ENCODE data around the gene PITX3. TPM values are rescaled to one million over a fixed set of nuclear protein-coding genes. Genes with fewer than 3 reads are reported as not detected.
A peak's percentile ranks its signal among the peaks of the same experiment; 100 is the strongest.

PITX3 gene
- polyA plus RNA-seq, 1 of the 3 experiments (the other 2 are of a cell fraction) = not detected

DNA sequence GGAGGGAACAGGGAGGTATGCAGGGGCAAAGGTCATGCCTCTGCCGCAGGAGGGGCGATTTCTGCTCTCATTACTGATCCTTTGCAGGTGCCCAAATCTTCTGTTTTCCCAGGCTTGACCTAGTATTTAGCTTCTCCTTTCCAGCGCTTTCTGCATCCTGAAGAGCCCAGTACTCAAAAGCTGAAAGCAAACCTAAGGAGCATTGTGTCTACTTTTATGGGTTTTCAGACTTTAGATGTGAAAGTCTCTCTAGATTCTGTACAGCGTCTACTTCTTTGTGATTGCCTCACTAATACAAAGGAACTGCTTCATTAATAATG lies 4.6 kb upstream of the PITX3 start:
- H3K36me3 ChIP-seq (replicated peaks in 1 of 2; ENCODE audit: control insufficient read depth in 1 of 2, insufficient read depth in 2 of 2, low read length in 1 of 2) = peaks cover 0 to 5% of the 10 kb centered on the region in 2 experiments
- peaks cover 2% of the 10 kb centered on the region for H3F3A ChIP-seq (replicated peaks; ENCODE audit: insufficient read depth)
- 2% methylated on average over 4 of the region's 4 CpGs for WGBS (ENCODE audit: low lambda C conversion rate)
- H3K9me3 ChIP-seq = no peaks in the 10 kb centered on the region
- H3K4me2 ChIP-seq = peak overlapping the region; percentile 87
- H3K9me2 ChIP-seq = no peaks in the 10 kb centered on the region
- peak overlapping the region; percentile 86 to 94 for H3K4me3 ChIP-seq (ENCODE audit: low read depth in 2 of 2, low read length in 1 of 2)
- TF ChIP-seq, protein P1, sequence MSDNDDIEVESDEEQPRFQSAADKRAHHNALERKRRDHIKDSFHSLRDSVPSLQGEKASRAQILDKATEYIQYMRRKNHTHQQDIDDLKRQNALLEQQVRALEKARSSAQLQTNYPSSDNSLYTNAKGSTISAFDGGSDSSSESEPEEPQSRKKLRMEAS (IDR thresholded peaks at IDR 0.05; ENCODE audit: low read depth) = no peak
- no peak for TF ChIP-seq RAD21 (IDR thresholded peaks at IDR 0.05; ENCODE audit: low read length)
- TF ChIP-seq, protein P2, sequence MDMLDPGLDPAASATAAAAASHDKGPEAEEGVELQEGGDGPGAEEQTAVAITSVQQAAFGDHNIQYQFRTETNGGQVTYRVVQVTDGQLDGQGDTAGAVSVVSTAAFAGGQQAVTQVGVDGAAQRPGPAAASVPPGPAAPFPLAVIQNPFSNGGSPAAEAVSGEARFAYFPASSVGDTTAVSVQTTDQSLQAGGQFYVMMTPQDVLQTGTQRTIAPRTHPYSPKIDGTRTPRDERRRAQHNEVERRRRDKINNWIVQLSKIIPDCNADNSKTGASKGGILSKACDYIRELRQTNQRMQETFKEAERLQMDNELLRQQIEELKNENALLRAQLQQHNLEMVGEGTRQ (IDR thresholded peaks at IDR 0.05; ENCODE audit: borderline replicate concordance, low read depth, low read length) = no peak
- no peak for TF ChIP-seq RFX5 (IDR thresholded peaks at IDR 0.05; ENCODE audit: low read length)
- peak overlapping the region; percentile 42 for H2AFZ ChIP-seq (ENCODE audit: low read depth)
- peaks cover 12 to 28% of the 10 kb centered on the region in 2 experiments; a peak in 2 of 4 replicates for H3K4me1 ChIP-seq (ENCODE audit: control insufficient read depth in 1 of 2, insufficient read depth in 2 of 2, low read depth in 1 of 2, low read length in 1 of 2)
- H3K27ac ChIP-seq (ENCODE audit: low read depth in 2 of 2, low read length in 1 of 2) = peak overlapping the region; percentile 73 to 87; a peak in 2 of 4 replicates
- no peaks in the 10 kb centered on the region for H3K27me3 ChIP-seq (ENCODE audit: insufficient read depth)
- CTCF ChIA-PET = interaction anchor here (0.7 to 3.4 kb wide), 4 partner anchors 15 to 148 kb away, joined by 3 to 28 read pairs (median 6); no protein-coding TSS in a partner anchor
- H3K9ac ChIP-seq = peak overlapping the region; percentile 57
- peaks cover 54% of the 10 kb centered on the region for H3K79me2 ChIP-seq (ENCODE audit: insufficient read depth)
- peaks cover 25% of the 10 kb centered on the region for H4K20me1 ChIP-seq (ENCODE audit: insufficient read depth)
- no peak for DNase-seq
- POLR2A ChIA-PET = interaction anchor here (0.6 to 1.6 kb wide), 2 partner anchors 67 to 80 kb away, joined by 4 to 5 read pairs; no protein-coding TSS in a partner anchor

DNA sequence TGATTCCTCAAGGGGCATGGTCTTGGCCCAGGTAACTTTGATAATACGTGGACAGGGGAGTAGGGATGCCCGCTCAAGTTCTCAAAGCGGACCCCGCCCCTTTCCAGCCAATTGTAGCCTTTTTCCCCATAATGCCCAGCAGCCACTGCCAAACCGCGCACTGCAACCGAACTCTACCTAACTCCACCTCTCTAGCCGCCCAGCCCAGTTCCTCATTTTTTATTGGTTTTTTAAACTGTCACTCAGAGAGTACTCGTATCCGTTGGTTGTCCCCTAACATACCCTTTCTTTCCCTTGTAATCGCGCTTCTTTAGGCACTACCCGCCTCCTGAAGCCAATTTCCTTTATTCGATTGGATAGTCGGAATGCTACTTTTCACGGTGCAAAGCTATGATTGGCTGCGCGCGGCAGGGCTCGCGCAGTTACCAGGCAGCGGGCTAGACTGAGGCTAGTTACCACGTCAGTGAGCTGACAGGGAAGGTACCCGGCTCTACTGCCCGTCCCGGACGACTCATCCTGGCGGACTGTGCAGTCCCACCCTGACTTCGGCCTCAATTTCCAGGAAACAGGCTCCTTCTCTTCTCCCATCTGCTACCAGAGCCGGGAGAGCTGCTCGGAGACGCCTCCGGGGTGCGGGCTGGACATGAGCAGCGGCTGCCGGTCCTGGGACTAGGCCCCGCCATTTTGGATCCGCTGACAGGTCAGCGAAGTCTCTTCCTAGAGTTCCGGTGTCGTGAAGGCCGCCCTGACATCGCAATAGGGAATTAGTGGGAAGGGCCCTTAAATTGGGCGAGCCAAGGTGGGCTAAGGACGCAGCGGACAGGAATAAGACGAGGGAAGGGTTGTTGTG lies 4.0 kb upstream of the PITX3 start, which contains the start of gene GBF1:
TSS of gene GBF1 (plus strand) at position 451 of the 850 bp plus-strand sequence. CDS start 13,407 bp downstream, outside the sequence.
- ChIA-PET CTCF (interaction anchor here (0.5 to 3.4 kb wide), 6 partner anchors 14 to 148 kb away, joined by 3 to 28 read pairs (median 3); no protein-coding TSS in a partner anchor), POLR2A (interaction anchor here (0.6 to 1.6 kb wide), 2 partner anchors 68 to 80 kb away, joined by 4 to 5 read pairs; no protein-coding TSS in a partner anchor)
- Histone ChIP-seq H3K79me2 (ENCODE audit: insufficient read depth) (peaks cover 48% of the 10 kb centered on the region), H3K4me3 (ENCODE audit: low read depth in 2 of 2, low read length in 1 of 2) (peak within 1 kb of the TSS; percentile 86 to 94), H2AFZ (ENCODE audit: low read depth) (peak within 1 kb of the TSS; percentile 97), H3K9me2 (no peaks in the 10 kb centered on the region), H3K9me3 (no peaks in the 10 kb centered on the region), H3K4me2 (peak within 1 kb of the TSS; percentile 87), H3K36me3 (replicated peaks in 1 of 2; ENCODE audit: control insufficient read depth in 1 of 2, insufficient read depth in 2 of 2, low read length in 1 of 2) (peaks cover 0 to 5% of the 10 kb centered on the region in 2 experiments), H3K27ac (ENCODE audit: low read depth in 2 of 2, low read length in 1 of 2) (peak within 1 kb of the TSS; percentile 73 to 87; a peak in 3 of 4 replicates), H3F3A (replicated peaks; ENCODE audit: insufficient read depth) (peaks cover 5% of the 10 kb centered on the region), H3K4me1 (ENCODE audit: control insufficient read depth in 1 of 2, insufficient read depth in 2 of 2, low read depth in 1 of 2, low read length in 1 of 2) (peaks cover 12 to 34% of the 10 kb centered on the region in 2 experiments; a peak in 2 of 4 replicates), H3K27me3 (ENCODE audit: insufficient read depth) (peaks cover 2% of the 10 kb centered on the region; the same call in 1 of the 2 replicates), H4K20me1 (ENCODE audit: insufficient read depth) (peaks cover 21% of the 10 kb centered on the region), H3K9ac (peak within 1 kb of the TSS; percentile 57)
- peak; percentile 94 for DNase-seq
- WGBS (ENCODE audit: low lambda C conversion rate) = under 1% methylated on average over 46 of the region's 47 CpGs
- TF ChIP-seq GABPA (IDR thresholded peaks at IDR 0.05; ENCODE audit: low read depth) = peak; percentile 40
- peak; percentile 89; the same call in 1 of the 2 replicates for TF ChIP-seq SIN3A (IDR thresholded peaks at IDR 0.05; ENCODE audit: borderline replicate concordance, low read depth, low read length)
- no peak for TF ChIP-seq RXRA (IDR thresholded peaks at IDR 0.05; ENCODE audit: borderline replicate concordance, low read depth)
- TF ChIP-seq SMC3 (IDR thresholded peaks at IDR 0.05; ENCODE audit: low read depth, low read length) = no peak
- TF ChIP-seq EZH2phosphoT487 (IDR thresholded peaks at IDR 0.05; ENCODE audit: borderline replicate concordance, low read depth) = no peak
- peak; percentile 95 for TF ChIP-seq RFX5 (IDR thresholded peaks at IDR 0.05; ENCODE audit: low read length)
- TF ChIP-seq, protein P1 (IDR thresholded peaks at IDR 0.05; ENCODE audit: low read depth) = peak; percentile 51; the same call in 1 of the 2 replicates
- peak; percentile 95 for TF ChIP-seq CHD2 (IDR thresholded peaks at IDR 0.05; ENCODE audit: low read length, partially characterized antibody)
- TF ChIP-seq, protein P3, sequence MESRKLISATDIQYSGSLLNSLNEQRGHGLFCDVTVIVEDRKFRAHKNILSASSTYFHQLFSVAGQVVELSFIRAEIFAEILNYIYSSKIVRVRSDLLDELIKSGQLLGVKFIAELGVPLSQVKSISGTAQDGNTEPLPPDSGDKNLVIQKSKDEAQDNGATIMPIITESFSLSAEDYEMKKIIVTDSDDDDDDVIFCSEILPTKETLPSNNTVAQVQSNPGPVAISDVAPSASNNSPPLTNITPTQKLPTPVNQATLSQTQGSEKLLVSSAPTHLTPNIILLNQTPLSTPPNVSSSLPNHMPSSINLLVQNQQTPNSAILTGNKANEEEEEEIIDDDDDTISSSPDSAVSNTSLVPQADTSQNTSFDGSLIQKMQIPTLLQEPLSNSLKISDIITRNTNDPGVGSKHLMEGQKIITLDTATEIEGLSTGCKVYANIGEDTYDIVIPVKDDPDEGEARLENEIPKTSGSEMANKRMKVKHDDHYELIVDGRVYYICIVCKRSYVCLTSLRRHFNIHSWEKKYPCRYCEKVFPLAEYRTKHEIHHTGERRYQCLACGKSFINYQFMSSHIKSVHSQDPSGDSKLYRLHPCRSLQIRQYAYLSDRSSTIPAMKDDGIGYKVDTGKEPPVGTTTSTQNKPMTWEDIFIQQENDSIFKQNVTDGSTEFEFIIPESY (IDR thresholded peaks at IDR 0.05; ENCODE audit: borderline replicate concordance, low read depth) = peak; percentile 76; the same call in 1 of the 2 replicates
- no peak for TF ChIP-seq FOXJ3 (CRISPR knock-in tag; IDR thresholded peaks at IDR 0.05)
- peak; percentile 74 for TF ChIP-seq POLR2AphosphoS5 (IDR thresholded peaks at IDR 0.05; ENCODE audit: low read depth, low read length)
- TF ChIP-seq MXI1 (IDR thresholded peaks at IDR 0.05; ENCODE audit: low read depth, low read length) = peak; percentile 91
- TF ChIP-seq, protein P4, sequence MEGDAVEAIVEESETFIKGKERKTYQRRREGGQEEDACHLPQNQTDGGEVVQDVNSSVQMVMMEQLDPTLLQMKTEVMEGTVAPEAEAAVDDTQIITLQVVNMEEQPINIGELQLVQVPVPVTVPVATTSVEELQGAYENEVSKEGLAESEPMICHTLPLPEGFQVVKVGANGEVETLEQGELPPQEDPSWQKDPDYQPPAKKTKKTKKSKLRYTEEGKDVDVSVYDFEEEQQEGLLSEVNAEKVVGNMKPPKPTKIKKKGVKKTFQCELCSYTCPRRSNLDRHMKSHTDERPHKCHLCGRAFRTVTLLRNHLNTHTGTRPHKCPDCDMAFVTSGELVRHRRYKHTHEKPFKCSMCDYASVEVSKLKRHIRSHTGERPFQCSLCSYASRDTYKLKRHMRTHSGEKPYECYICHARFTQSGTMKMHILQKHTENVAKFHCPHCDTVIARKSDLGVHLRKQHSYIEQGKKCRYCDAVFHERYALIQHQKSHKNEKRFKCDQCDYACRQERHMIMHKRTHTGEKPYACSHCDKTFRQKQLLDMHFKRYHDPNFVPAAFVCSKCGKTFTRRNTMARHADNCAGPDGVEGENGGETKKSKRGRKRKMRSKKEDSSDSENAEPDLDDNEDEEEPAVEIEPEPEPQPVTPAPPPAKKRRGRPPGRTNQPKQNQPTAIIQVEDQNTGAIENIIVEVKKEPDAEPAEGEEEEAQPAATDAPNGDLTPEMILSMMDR (IDR thresholded peaks at IDR 0.05) = no peak
- TF ChIP-seq, protein P5, sequence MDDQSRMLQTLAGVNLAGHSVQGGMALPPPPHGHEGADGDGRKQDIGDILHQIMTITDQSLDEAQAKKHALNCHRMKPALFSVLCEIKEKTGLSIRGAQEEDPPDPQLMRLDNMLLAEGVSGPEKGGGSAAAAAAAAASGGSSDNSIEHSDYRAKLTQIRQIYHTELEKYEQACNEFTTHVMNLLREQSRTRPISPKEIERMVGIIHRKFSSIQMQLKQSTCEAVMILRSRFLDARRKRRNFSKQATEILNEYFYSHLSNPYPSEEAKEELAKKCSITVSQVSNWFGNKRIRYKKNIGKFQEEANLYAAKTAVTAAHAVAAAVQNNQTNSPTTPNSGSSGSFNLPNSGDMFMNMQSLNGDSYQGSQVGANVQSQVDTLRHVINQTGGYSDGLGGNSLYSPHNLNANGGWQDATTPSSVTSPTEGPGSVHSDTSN (IDR thresholded peaks at IDR 0.05) = peak; percentile 99

Measured in SK-N-SH (cell line).